Measurements from ENCODE around the gene NDUFV1.
A peak's percentile ranks its signal among the peaks of the same experiment; 100 is the strongest.
"Not testable (repeated sequence)": the region's sequence is repeated elsewhere in the genome, so short reads cannot be mapped to it uniquely, and the experiment has no call there.

NDUFV1 gene

DNA sequence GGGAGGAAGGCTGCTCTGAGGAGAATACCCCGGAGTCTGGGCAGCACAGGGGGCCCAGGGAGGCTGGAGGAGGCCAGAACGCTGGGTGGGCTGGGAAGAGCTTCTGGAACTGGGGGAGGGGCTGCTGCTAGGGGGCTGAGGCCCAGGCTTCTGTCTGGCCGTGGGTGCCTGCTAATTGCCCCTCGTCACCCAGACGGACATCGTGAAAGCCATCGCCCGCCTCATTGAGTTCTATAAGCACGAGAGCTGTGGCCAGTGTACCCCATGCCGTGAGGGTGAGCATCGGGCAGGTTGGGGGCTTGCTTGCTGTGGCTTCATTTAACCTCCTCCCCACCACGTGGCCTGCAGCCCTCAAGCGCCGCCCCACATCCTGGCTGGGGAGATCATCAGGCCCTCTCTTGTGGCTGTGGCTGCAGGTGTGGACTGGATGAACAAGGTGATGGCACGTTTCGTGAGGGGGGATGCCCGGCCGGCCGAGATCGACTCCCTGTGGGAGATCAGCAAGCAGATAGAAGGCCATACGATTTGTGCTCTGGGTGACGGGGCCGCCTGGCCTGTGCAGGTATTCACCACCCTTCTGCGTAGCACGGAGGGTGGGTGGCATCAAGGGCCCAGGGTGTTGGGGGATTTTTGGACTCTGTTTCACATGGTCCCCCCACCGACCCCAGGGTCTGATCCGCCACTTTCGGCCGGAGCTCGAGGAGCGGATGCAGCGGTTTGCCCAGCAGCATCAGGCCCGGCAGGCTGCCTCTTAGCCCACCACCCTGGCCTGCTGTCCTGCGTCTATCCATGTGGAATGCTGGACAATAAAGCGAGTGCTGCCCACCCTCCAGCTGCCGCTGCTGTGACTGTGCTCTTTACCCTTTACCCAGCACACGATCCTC is 5.2 kb downstream of the NDUFV1 start:
- no peak for DNase-seq (ENCODE audit: low read depth)

DNA sequence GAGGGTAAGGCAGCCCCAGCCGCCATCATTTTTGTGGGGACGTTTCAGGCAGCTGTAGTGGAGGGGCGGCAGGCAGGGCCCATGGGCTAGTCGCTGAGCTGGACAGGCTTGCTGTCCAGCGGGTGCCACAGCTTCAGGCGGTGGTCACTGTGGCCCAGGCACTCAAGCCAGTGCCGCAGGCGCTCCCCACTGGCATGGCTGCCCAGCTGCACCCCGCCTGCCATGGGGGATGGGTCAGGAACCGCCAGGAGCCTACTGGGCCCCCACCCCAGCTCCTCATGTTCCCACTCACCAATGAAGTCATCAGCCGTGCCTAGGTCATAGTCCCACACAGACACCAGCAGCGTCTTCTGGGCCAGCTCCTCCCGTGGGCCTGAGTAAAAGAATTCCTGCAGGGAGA is 6.0 kb downstream of the NDUFV1 start:
- no peak for DNase-seq (ENCODE audit: low read depth)

DNA sequence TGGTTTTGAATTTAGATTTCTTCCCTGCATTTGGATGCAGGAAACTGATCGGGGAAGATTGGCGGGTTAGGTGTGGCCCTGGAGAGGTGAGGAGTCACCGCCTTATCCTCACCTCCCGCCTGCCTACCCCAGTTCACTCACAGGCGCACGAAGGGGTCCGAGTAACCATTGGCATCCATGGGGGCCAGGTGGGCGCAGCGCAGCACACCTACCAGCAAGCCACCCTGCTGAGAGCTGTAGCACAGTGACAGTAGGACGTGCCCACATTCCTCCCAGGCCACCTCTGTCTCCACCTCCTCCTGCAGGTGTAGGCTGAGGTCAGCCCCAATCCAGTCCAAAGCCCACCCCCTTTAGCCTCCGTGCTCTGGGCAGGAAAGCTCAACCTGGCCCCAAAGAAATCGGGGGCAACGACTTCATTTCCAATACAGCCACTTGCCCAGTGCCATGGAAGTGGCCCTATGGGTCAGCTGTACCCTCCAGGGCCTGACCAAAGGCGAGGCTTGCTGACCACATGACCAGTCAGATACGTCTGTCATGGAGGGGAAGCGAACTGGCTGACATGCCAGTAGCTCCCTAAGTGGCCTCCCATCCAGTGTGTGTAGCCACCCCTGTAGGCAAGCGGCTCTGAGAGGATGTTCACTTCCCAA is 6.7 kb downstream of the NDUFV1 start:
- DNase-seq (ENCODE audit: low read depth), result no peak

DNA sequence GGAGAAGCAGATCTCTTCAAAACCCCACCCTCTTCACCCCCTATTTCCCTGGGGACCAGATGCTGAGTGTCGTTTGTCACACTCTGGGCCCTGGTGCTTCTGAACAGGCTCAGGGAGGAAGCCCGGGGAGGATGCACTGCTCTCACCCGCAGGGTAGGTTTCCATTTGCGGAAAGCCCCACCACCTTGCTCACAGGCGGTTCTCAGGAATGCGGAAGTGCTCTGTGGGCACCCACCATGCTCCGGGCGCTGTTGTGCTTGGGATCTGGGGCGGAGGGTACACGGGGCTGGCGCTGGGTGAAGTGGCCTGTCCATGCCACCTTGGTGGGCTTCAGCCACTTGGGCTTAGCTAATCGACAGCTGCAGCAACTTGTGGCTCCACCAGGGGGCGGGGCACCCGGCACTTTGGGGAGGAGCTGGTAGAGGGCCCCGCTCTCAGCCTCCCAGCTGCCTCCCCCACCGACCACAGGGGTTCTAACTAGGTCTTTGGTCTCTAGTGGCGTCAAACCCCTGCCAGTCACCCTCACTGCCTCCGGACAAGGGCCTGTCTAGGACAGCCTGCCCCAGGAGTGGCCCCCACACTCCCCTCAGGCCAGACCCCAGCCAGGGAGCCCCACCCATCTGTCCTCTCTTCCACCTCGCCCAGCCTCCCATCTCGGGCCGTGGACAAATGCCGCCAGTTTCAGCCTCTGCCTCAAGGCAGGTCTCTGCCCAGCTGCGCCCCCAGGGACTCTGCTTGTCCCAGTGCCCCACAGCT is 7.4 kb downstream of the NDUFV1 start:
- DNase-seq (ENCODE audit: low read depth), result peak; percentile 51

DNA sequence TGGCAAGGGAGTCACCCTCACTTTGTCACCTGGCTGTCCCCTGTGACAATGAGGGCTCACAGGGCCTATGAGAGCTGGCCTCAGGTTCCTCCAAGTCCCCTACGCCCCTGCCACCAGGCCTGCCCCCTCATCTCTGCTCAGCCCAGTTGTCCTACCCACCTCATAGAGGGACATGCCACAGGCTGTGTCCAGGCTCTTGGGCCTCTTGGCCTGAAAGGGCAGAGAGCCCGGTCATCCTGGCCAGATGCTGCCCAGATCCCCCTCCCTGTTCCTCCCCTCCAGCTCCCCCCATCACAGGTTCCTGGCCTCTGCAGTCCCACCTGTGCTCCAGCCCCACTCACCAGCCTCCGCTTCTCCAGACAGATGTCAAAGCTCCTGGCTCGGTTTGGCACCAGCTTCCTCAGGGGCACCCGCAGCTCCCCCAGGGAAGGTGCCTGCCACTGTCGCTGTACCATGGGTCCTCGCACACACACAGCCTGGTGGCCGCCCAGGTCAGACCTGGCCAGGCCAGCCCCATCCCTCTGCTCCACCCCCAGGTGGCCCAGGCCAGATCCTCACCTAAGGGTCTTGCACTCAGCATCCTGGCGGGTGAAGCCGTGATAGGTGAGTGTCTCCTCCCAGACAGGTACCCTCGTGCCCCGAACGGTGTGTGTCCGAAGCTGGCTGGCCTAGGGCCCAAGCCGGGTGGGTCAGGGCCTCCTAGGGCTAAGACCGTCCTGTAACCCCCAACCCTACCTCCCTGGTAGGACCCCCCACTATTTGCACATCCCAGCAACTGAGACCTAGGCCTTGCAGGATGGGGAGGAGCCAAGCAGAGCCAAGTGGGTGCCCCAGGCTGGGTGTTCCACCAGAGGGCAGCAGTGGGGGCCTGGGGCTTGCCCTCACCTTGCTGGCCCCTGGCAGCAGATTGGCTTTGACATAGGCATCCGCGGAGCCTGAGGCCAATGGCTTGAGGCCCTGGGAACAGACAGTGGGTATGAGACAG is 8.3 kb downstream of the NDUFV1 start:
- DNase-seq (ENCODE audit: low read depth), result no peak

DNA sequence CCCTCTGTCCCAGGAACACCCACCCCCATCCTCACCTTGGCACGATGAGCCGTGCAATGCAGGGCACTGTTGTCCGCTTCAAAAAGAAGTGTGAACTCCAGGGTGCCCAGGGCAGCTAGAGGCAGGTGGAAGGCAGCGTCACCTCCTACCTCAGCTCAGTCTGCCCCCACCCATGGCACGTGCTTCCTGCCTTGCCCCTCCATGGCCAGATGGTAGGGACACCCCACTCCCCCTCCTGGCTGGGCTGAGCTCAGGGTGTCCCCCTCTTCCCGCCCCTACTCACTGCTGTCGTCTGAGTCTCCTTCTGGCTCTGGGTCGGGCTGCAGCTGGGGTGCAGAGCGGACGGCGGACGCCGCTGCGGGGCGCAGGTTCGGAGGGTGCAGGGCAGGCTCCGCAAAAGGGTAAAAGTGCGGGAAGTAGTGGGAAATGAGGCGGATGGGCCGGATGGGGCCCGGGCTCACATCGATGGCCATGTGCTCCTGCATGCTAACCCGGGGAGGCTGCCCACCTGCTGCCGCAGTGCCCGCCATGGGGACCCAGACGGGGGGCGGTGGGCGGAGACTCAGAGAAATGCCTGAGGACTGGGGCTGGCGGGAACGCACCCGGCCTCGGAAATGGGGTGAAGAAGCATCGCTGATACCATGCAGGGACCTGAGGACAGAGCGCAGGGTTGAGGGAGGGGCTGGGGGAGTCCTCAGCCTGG is 9.1 kb downstream of the NDUFV1 start:
- no peak for DNase-seq (ENCODE audit: low read depth)

DNA sequence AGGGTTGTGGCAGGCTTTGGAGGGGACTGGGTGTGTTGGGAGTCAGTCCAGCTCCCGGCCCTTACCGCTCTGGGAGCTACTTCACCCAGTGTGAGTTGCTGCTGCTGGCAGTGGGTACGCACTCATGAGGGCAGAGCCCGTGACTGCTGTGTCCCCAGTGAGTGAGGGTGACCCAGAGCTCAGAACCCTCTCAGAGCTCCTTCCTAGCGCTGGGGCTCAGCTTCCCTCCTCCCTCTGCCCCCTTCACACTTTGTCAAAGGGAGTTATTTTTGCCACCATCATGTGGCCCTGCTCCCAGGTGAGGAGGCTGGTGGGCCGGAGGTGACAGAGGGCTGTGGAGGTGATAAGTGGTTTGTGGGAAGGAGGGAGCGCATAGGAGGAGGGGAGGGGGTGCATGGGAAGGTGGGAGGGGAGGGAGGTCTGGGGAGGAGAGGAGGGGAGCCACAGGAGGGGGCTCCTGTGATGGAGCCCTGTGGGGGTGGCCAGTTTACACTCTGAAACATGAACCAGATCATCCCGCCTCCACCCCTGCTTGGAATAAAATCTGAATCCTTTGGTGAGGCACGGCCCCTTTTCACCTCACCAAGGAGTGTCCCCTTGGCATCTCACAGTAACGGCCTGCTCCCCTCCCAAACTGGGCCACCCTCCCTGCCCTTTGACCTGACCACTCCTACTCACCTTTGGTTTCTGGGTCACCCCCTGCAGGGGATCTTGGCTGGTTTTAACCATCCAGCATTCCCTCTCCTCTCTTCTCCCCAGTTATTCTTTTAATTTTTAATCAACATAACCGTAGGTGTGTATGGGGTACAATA is 9.9 kb downstream of the NDUFV1 start:
- DNase-seq (ENCODE audit: low read depth), result no peak

DNA sequence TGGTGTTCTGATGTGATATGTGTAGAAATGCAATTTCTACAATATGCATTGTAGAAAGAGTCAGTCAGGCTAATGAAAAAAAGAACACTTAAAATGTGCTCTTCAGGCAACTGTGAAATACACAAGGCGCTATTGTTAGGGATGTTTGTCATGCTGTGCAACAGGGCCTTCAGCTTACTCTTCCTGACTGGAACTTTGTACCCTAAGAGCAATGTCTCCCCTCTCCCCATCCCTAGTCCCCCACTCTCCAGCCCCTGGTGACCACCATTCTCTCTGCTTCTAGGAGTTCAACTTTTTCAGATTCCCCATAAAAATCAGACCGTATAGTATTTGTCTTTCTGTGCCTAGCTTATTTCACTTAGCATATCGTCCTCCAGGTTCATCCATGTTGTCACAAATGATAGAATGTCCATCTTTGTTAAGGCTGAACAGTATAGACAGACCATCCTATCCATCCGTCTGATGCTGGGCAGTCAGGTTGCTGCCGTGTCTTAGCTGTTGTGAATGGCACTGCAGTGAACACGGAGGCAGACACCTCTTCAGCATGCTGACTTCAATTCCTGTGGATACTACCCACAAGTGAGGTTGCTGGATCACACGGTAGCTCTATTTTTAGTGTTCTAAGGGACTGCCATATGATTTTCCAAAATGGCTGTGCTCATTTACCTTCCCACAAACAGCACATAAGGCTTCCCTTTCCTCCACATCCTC is 10.7 kb downstream of the NDUFV1 start:
- DNase-seq (ENCODE audit: low read depth), result no peak

DNA sequence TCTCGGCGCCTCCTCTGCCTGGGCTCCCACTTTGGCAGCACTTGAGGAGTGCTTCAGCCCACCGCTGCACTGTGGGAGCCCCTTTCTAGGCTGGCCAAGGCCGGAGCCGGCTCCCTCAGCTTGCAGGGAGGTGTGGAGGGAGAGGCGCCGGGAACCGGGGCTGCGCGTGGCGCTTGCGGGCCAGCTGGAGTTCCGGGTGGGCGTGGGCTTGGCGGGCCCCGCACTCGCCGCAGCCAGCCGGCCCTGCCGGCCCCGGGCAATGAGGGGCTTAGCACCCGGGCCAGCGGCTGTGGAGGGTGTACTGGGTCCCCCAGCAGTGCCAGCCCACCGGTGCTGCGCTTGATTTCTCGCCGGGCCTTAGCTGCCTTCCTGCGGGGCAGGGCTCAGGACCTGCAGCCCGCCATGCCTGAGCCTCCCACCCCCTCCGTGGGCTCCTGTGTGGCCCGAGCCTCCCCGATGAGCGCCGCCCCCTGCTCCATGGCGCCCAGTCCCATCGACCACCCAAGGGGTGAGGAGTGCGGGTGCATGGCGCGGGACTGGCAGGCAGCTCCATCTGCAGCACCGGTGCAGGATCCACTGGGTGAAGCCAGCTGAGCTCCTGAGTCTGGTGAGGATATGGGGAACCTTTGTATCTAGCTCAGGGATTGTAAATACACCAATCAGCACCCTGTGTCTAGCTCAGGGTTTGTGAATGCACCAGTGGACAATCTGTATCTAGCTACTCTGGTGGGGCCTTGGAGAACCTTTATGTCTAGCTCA is 12.3 kb downstream of the NDUFV1 start:
- not testable (repeated sequence) for DNase-seq (ENCODE audit: low read depth)

DNA sequence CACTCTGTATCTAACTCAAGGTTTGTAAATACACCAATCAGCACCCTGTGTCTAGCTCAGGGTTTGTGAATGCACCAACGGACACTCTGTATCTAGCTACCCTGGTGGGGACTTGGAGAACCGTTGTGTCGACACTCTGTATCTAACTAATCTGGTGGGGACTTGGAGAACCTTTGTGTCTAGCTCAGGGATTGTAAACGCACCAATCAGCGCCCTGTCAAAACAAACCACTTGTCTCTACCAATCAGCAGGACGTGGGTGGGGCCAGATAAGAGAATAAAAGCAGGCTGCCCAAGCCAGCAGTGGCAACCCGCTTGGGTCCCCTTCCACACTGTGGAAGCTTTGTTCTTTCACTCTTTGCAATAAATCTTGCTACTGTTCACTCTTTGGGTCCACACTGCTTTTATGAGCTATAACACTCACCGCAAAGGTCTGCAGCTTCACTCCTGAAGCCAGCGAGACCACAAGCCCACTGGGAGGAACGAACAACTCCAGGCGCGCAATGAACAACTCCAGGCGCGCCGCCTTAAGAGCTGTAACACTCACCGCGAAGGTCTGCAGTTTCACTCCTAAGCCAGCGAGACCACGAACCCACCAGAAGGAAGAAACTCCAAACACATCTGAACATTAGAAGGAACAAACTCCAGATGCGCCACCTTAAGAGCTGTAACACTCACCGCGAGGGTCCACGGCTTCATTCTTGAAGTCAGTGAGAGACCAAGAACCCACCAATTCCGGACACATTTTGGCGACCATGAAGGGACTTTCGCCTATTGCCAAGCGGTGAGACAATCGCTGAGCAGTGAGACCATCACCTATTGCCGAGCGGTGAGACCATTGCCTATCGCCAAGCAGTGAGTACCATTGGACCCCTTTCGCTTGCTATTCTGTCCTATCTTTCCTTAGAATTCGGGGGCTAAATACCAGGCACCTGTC is 13.2 kb downstream of the NDUFV1 start:
- DNase-seq (ENCODE audit: low read depth), result not testable (repeated sequence)

DNA sequence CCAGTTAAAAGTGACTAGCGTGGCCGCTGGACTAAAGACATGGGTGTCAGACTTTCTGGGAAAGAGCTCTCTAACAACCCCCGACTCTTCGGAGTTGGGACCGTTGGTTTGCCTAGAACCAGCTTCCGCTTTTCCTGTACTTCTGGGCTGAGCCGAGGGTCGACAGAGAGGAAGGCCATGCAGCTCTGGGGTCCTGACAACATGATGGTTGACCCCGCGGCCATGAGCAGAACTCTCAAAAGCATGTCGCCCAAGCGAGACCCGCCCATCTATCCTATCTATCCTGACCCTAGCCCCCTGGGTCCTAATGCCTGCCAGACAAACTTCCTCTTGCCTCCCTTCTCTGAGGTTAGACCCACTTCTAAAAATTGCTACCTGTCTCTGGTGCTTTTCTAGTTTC is 13.9 kb downstream of the NDUFV1 start:
- not testable (repeated sequence) for DNase-seq (ENCODE audit: low read depth)

DNA sequence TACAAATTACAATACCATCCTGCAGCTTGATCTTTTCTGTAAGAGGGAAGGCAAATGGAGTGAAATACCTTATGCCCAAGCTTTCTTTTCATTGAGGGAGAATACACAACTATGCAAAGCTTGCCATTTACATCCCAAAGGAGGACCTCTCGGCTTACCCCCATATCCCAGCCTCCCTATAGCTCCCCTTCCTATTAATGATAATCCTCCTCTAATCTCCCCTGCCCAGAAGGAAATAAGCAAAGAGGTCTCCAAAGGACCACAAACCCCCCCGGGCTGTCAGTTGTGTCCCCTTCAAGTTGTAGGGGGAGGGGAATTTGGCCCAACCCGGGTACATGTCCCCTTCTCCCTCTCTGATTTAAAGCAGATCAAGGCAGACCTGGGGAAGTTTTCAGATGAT is 15.2 kb downstream of the NDUFV1 start:
- DNase-seq (ENCODE audit: low read depth), result not testable (repeated sequence)

DNA sequence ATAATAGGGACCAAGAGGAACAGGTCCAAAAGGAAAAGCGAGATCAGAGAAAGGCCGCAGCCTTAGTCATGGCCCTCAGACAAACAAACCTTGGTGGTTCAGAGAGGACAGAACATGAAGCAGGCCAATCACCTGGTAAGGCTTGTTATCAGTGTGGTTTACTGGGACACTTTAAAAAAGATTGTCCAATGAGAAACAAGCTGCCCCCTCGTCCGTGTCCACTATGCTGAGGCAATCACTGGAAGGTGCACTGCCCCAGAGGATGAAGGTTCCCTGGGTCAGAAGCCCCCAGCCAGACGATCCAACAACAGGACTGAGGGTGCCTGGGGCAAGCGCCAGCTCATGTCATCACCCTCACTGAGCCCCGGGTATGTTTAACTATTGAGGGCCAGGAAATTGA is 16.2 kb downstream of the NDUFV1 start:
- not testable (repeated sequence) for DNase-seq (ENCODE audit: low read depth)

DNA sequence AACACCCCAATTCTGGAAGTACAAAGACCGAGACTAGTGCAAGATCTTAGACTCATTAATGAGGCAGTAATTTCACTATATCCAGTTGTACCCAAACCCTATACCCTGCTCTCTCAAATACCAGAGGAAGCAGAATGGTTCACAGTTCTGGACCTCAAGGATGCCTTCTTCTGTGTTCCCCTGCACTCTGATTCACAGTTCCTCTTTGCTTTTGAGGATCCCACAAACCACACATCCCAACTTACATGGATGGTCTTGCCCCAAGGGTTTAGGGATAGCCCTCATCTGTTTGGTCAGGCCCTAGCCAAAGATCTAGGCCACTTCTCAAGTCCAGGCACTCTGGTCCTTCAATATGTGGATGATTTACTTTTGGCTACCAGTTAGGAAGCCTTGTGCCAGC is 17.1 kb downstream of the NDUFV1 start:
- DNase-seq (ENCODE audit: low read depth), result not testable (repeated sequence)

DNA sequence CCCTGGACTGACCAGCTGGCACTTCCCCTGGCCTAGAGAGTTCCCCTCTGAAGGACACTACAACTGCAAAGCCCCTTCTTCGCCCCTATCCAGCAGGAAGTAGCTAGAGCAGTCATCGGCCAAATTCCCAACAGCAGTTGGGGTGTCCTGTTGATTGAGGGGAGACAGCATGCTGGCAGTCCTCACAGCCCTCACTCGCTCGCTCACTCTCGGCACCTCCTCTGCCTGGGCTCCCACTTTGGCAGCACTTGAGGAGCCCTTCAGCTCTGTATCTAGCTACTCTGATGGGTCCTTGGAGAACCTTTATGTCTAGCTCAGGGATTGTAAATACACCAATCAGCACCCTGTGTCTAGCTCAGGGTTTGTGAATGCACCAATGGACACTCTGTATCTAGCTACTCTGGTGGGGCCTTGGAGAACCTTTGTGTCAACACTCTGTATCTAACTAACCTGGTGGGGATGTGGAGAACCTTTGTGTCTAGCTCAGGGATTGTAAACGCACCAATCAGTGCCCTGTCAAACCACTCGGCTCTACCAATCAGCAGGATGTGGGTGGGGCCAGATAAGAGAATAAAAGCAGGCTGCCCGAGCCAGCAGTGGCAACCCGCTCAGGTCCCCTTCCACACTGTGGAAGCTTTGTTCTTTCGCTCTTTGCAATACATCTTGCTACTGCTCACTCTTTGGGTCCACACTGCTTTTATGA is 19.5 kb downstream of the NDUFV1 start:
- DNase-seq (ENCODE audit: low read depth), result not testable (repeated sequence)

DNA sequence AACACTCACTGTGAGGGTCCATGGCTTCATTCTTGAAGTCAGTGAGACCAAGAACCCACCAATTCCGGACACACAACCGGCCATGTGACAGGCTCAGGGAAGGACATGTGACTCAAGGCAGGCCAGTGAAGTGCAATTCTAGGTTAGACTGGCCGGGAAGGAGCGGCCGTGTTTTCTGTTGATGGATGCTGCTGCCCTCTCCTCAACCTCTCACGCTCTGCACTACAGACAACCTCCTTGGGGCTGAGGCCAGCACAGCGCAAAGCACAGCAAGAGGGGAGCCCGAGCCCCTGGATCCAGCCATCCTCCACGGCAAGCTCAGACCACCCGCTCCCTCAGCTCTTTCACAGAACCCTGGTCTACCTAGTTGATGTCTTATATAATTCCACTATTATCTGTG is 20.2 kb downstream of the NDUFV1 start:
- DNase-seq (ENCODE audit: low read depth), result no peak

DNA sequence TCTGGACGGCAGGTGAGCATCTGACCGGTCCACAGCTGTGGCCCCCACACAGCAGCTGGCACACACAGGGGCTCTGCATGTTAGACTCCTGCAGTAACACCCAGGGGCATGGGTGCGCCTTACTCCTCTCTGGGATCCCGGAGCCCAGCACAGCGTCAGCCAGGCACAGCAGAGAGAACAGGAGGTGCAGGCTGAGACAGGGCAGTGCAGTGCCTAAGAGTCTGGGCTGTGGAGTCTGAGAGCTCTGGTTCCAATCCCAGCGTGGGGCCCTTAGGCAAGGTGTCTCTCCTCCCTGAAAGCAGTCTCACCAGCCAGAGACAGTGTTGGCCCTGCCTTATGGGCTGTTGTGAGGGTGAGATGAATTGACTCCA is 20.7 kb downstream of the NDUFV1 start:
- no peak for DNase-seq (ENCODE audit: low read depth)

Data from CMK (cell line).